Stimulated activated naive B cell treated with anti-CD40 and anti-IgM and Interleukin-4, amounts not matched to agents 10 μg/mL and 1 μg/mL and 100 μg/mL, for 72 hours (primary cell): ENCODE data around the gene ARL2BP.

Experiments used
- ATAC-seq, 2 donors: fragments of 150-1000 bp; cut with Tn5 transposase; replicated peaks; 2 replicates each; pipeline ENCODE4 v1.10.0; 2021; ENCODE audit warnings: moderate library complexity in 1 of 2
- DNase-seq: peaks from one replicate; pipeline ENCODE4 v3.0.0; 2021
- H3K27ac Mint-ChIP-seq: one replicate; pipeline ENCODE4 v1.8.0; 2022; ENCODE audit warnings: mild to moderate bottlenecking, mixed read lengths
- H3K27me3 Mint-ChIP-seq, 2 donors: one replicate each; pipeline ENCODE4 v1.8.0; 2022; ENCODE audit warnings: mixed read lengths in 2 of 2
- H3K36me3 Mint-ChIP-seq, 2 donors: one replicate each; pipeline ENCODE4 v1.8.0; 2022; ENCODE audit warnings: mixed read lengths in 2 of 2, mild to moderate bottlenecking in 1 of 2
- H3K4me1 Mint-ChIP-seq, 2 donors: one replicate each; pipeline ENCODE4 v1.8.0; 2022; ENCODE audit warnings: mixed read lengths in 2 of 2, mild to moderate bottlenecking in 1 of 2
- H3K4me3 Mint-ChIP-seq, 2 donors: one replicate each; pipeline ENCODE4 v1.8.0; 2022; ENCODE audit warnings: mild to moderate bottlenecking in 2 of 2, mixed read lengths in 2 of 2, moderate library complexity in 1 of 2
- H3K9me3 Mint-ChIP-seq, 2 donors: one replicate each; pipeline ENCODE4 v1.8.0; 2022; ENCODE audit warnings: mixed read lengths in 2 of 2, mild to moderate bottlenecking in 1 of 2

Gene ARL2BP

GRCh38 chr16:57225978-57226377, 19.1 kb upstream of the ARL2BP start:
- Mint-ChIP-seq H3K27ac (no peak overlapping the region), H3K9me3 (no peaks in the 10 kb centered on the region), H3K36me3 (peaks cover 32 to 45% of the 10 kb centered on the region in 2 donors), H3K27me3 (no peaks in the 10 kb centered on the region), H3K4me3 (no peak overlapping the region), H3K4me1 (no peaks in the 10 kb centered on the region)
- ATAC-seq (no peak), DNase-seq (no peak)

GRCh38 chr16:57226701-57227621, 18.1 kb upstream of the ARL2BP start:
- ATAC-seq (no peak), DNase-seq (no peak)
- Mint-ChIP-seq H3K4me3 (no peak overlapping the region), H3K4me1 (no peaks in the 10 kb centered on the region), H3K9me3 (no peaks in the 10 kb centered on the region), H3K27me3 (no peaks in the 10 kb centered on the region), H3K36me3 (peaks cover 29 to 41% of the 10 kb centered on the region in 2 donors), H3K27ac (peak overlapping the region; percentile 44)

GRCh38 chr16:57229079-57229478, 16.0 kb upstream of the ARL2BP start:
- Mint-ChIP-seq H3K36me3 (peaks cover 30 to 45% of the 10 kb centered on the region in 2 donors), H3K9me3 (no peaks in the 10 kb centered on the region), H3K4me1 (peaks cover 5 to 7% of the 10 kb centered on the region in 2 donors), H3K27me3 (no peaks in the 10 kb centered on the region), H3K4me3 (no peak overlapping the region), H3K27ac (no peak overlapping the region)
- DNase-seq (no peak), ATAC-seq (no peak)

GRCh38 chr16:57231821-57232350, 13.2 kb upstream of the ARL2BP start:
- Mint-ChIP-seq H3K4me3 (no peak overlapping the region), H3K27me3 (no peaks in the 10 kb centered on the region), H3K4me1 (peaks cover 18 to 29% of the 10 kb centered on the region in 2 donors), H3K9me3 (no peaks in the 10 kb centered on the region), H3K36me3 (peaks cover 39 to 56% of the 10 kb centered on the region in 2 donors), H3K27ac (no peak overlapping the region)
- DNase-seq (no peak), ATAC-seq (no peak)

- Mint-ChIP-seq H3K4me1 (peaks cover 18 to 29% of the 10 kb centered on the region in 2 donors), H3K27me3 (no peaks in the 10 kb centered on the region), H3K4me3 (no peak overlapping the region), H3K9me3 (no peaks in the 10 kb centered on the region), H3K36me3 (peaks cover 36 to 59% of the 10 kb centered on the region in 2 donors), H3K27ac (no peak overlapping the region)
- no peak for ATAC-seq
- no peak for DNase-seq
These were observed 10.9 kb upstream of the ARL2BP start for GRCh38 chr16:57233944-57234706.

GRCh38 chr16:57234707-57235092, 10.4 kb upstream of the ARL2BP start:
- Mint-ChIP-seq H3K36me3 (peaks cover 36 to 61% of the 10 kb centered on the region in 2 donors), H3K27me3 (no peaks in the 10 kb centered on the region), H3K27ac (peak overlapping the region; percentile 89), H3K9me3 (no peaks in the 10 kb centered on the region), H3K4me1 (peaks cover 18 to 29% of the 10 kb centered on the region in 2 donors), H3K4me3 (peak overlapping the region in 1 of 2 donors; percentile 4)
- ATAC-seq (no peak), DNase-seq (no peak)

GRCh38 chr16:57235128-57236021, 9.7 kb upstream of the ARL2BP start:
- H3K36me3 Mint-ChIP-seq = peaks cover 32 to 57% of the 10 kb centered on the region in 2 donors
- H3K27me3 Mint-ChIP-seq = no peaks in the 10 kb centered on the region
- ATAC-seq (peak; percentile 78 to 81), DNase-seq (no peak)
- H3K4me3 Mint-ChIP-seq = peak overlapping the region; percentile 12 to 49
- peak overlapping the region; percentile 89 for H3K27ac Mint-ChIP-seq
- no peaks in the 10 kb centered on the region for H3K9me3 Mint-ChIP-seq
- peaks cover 18 to 29% of the 10 kb centered on the region in 2 donors for H3K4me1 Mint-ChIP-seq

GRCh38 chr16:57236022-57236350, 9.1 kb upstream of the ARL2BP start:
- DNase-seq = no peak
- H3K9me3 Mint-ChIP-seq = no peaks in the 10 kb centered on the region
- no peak overlapping the region for H3K4me3 Mint-ChIP-seq
- peaks cover 24 to 35% of the 10 kb centered on the region in 2 donors for H3K4me1 Mint-ChIP-seq
- H3K27ac Mint-ChIP-seq = no peak overlapping the region
- peaks cover 31 to 58% of the 10 kb centered on the region in 2 donors for H3K36me3 Mint-ChIP-seq
- ATAC-seq = no peak
- no peaks in the 10 kb centered on the region for H3K27me3 Mint-ChIP-seq

- DNase-seq (no peak), ATAC-seq (no peak)
- Mint-ChIP-seq H3K27me3 (no peaks in the 10 kb centered on the region), H3K36me3 (peaks cover 32 to 50% of the 10 kb centered on the region in 2 donors), H3K27ac (no peak overlapping the region), H3K4me1 (peaks cover 30 to 54% of the 10 kb centered on the region in 2 donors), H3K4me3 (no peak overlapping the region), H3K9me3 (no peaks in the 10 kb centered on the region)
These were observed 6.4 kb upstream of the ARL2BP start for GRCh38 chr16:57238682-57239081.

GRCh38 chr16:57239107-57239506, 6.0 kb upstream of the ARL2BP start:
- H3K9me3 Mint-ChIP-seq = no peaks in the 10 kb centered on the region
- H3K36me3 Mint-ChIP-seq = peaks cover 28 to 46% of the 10 kb centered on the region in 2 donors
- H3K4me1 Mint-ChIP-seq = peaks cover 25 to 52% of the 10 kb centered on the region in 2 donors
- DNase-seq = no peak
- no peak overlapping the region for H3K27ac Mint-ChIP-seq
- no peak overlapping the region for H3K4me3 Mint-ChIP-seq
- ATAC-seq = no peak
- H3K27me3 Mint-ChIP-seq = no peaks in the 10 kb centered on the region

GRCh38 chr16:57240851-57241250, 4.2 kb upstream of the ARL2BP start:
- Mint-ChIP-seq H3K27ac (peak overlapping the region; percentile 52), H3K4me1 (peaks cover 23 to 46% of the 10 kb centered on the region in 2 donors), H3K27me3 (no peaks in the 10 kb centered on the region), H3K9me3 (no peaks in the 10 kb centered on the region), H3K4me3 (peak overlapping the region in 1 of 2 donors; percentile 26), H3K36me3 (peaks cover 17 to 37% of the 10 kb centered on the region in 2 donors)
- ATAC-seq (peak; percentile 39 to 45), DNase-seq (no peak)

GRCh38 chr16:57242650-57243049, 2.4 kb upstream of the ARL2BP start:
- no peak overlapping the region for H3K4me3 Mint-ChIP-seq
- H3K27ac Mint-ChIP-seq = no peak overlapping the region
- H3K4me1 Mint-ChIP-seq = peaks cover 23 to 45% of the 10 kb centered on the region in 2 donors
- peaks cover 12 to 33% of the 10 kb centered on the region in 2 donors for H3K36me3 Mint-ChIP-seq
- DNase-seq (no peak), ATAC-seq (no peak)
- H3K9me3 Mint-ChIP-seq = no peaks in the 10 kb centered on the region
- no peaks in the 10 kb centered on the region for H3K27me3 Mint-ChIP-seq

- H3K4me1 Mint-ChIP-seq = peaks cover 23 to 45% of the 10 kb centered on the region in 2 donors
- ATAC-seq (peak; percentile 54 to 59), DNase-seq (no peak)
- H3K27ac Mint-ChIP-seq = peak overlapping the region; percentile 96
- no peaks in the 10 kb centered on the region for H3K27me3 Mint-ChIP-seq
- peak overlapping the region; percentile 91 to 92 for H3K4me3 Mint-ChIP-seq
- H3K36me3 Mint-ChIP-seq = peaks cover 10 to 26% of the 10 kb centered on the region in 2 donors
- no peaks in the 10 kb centered on the region for H3K9me3 Mint-ChIP-seq
These were observed 644 bp upstream of the ARL2BP start for GRCh38 chr16:57244463-57244766.
